ENCODE results near the gene RAB36.

The RAB36 gene

GRCh38 chr22:23144932-23145877 is at the start of gene RAB36:
TSS of gene RAB36 (plus strand) at chr22:23145477. CDS start at chr22:23146617, 1,140 bp downstream.
- DNase-seq (ENCODE audit: low read depth in 2 of 2): peak; percentile 47 to 74

- no peak for DNase-seq (ENCODE audit: low read depth in 2 of 2)
Observed at GRCh38 chr22:23095733-23096342, 49.4 kb upstream of the RAB36 start.

DNA sequence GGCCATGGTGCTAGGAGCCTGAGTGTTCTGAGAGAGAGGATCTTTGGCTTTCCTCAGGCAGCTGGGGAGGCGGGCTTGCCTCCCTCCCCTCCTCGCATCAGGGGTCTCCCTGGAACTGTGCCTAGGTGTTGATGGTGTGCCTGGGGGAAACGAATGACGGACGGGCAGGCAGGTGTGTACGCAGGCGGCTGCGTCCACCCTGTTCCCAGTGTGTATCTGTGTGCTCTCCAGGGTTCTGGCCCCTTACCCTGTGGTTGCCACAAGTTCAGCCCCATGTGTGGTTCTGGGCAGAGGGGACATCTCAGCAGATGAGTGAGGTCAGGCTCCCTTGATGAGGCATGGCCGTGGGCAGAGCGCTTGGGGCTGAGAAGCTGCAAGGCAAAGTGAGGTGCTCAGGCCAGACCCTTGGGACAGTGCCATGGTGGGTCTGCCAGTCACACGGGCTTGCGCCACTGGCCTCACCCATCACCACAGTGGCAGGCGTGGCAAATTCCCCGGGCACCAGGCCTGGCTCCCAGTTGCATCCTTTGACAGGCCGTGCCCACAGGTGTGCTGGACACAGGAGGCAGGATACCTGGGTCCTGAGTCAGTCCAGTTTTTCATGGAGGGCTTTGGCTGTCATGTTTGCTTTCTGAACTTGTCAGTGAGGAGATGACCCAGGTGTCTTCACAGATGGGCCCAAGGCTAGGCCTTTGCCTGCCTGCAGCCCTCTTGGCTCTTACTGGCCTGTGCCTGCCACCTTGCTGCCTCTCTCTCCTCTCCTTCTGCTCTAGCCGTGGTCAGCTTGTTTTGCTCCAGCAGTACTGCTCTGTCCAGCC is 47.7 kb upstream of the RAB36 start:
- no peak for DNase-seq (ENCODE audit: low read depth in 2 of 2)

DNA sequence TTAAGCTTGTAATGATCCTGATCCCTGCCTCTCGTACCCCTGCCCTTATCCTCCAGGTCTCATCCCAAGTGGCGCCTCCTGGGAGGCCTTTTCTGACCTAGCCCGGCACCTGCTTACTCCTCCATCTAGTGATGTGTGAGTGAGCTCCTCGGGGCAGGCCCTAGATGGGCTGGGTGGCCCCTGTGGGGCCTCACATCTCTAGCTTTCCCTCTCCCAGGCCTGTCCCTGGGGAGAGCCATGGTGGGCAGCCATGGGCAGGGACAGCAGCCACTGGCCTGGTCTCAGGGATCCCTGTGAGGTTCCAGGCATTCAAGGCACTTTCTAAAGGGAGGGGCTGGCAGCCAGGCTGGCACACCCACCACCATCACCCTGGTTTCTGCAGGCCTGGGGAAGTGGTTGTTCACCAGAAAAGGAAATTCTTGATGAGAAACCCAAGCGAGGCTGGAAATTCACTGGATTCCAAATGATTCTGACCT is 47.0 kb upstream of the RAB36 start:
- no peak for DNase-seq (ENCODE audit: low read depth in 2 of 2)

- DNase-seq (ENCODE audit: low read depth in 2 of 2): no peak
Observed at GRCh38 chr22:23098718-23099530, 46.4 kb upstream of the RAB36 start.

DNA sequence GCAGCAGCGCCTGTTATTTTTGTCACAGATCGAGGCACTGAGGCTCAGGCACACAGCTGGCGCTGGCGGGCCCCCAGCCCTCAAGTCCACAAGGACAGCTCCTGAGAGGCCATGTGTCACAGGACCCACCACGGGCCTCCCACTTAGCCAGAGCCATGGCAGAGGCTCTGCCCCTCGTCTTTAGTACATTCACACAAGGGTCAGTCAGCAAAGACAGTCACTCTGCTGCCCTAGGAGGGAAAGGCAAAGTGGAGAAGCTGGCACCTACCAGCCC is 45.8 kb upstream of the RAB36 start:
- DNase-seq (ENCODE audit: low read depth in 2 of 2): no peak

DNA sequence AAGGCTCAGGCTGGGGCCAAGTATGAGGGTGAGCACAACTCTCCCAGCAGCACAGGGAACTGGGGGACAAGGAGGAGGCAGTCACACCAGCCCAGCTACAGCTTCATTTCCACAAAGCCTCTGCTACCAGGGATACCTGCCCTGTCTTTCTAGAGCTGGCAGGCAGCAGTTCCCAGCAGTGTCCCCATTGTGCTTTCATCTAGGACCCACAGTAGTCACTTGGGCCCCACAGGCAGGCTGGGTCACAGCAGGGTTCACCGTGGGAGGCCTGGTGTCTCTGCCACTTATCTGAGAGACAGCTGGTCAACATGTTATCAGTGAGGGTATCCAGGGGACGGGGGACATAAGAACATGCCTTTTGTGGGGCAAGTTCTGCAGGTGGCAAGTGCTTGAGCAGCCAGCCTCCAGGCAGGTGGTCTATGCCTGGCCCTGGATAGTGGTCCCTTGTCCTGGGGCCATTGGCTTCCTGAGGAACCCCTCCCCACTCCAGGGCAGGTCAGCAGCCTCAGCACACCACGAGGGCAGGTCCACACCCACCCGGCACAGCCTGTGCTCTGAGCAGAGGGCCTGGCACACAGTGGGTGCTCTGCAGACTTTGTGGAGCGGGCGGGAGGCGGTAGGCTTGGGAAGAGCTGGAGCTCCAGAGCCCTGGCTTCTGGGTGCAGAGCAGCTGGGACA is 45.0 kb upstream of the RAB36 start:
- DNase-seq (ENCODE audit: low read depth in 2 of 2): no peak

DNA sequence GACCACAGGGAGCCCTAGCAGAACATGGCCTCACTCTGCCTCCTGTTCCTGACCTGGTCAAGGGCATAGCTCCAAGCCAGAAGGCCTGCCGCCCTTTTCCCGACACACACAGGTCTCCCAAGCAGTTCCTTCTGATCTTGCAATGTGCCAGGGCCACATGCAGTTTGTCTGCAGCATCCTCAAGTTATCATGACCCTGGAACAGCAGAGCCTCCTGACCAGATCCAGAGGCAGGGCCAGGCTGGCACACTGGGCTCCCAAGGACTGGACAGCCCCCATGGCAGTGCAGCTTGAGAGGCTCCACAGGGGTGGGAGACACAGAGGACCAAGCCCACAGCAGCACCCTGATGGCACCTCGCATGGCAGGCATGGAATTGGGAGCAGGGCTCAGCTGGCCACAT is 43.8 kb upstream of the RAB36 start:
- no peak for DNase-seq (ENCODE audit: low read depth in 2 of 2)

GRCh38 chr22:23102002-23102655 is 43.1 kb upstream of the RAB36 start:
- no peak for DNase-seq (ENCODE audit: low read depth in 2 of 2)

- no peak for DNase-seq (ENCODE audit: low read depth in 2 of 2)
Observed at GRCh38 chr22:23102776-23103175, 42.5 kb upstream of the RAB36 start.

DNA sequence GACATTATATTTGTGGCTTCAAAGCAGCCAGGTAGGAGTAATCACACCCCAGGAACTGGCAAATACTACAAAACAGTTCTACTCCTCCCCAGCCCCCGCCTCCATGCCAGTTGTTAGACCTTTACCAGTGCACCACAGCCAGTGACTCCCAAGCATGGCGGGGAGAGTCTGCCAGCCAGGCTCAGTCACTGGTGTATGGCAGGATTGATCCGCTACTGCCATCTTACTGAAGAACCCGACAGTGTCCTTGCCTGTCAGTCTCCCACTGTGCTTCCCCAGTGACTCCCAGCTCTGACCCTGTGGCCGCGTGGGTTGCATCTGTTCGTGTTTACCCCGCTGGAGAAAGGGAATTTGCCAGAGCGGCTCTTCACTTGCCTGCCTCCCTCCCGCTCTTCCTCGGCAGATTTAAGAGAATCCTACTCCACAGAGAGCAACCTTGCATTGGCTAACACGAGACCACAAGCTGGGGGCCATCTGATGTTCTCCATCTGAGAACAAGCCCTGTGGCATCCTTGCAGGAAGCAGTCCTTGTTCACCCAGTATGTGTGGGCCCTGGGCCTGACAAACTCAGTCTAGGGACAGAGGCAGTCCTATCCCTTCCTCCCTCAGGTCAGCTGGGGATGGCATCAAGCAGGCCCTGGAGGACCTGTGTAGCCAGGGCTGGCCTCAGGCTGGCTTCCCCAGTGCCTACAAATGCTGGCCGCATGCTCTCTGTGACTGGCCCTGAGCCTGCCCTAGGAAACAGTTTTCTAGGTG is 41.9 kb upstream of the RAB36 start:
- no peak for DNase-seq (ENCODE audit: low read depth in 2 of 2)

GRCh38 chr22:23104187-23104971 is 40.9 kb upstream of the RAB36 start:
- DNase-seq (ENCODE audit: low read depth in 2 of 2): no peak

DNA sequence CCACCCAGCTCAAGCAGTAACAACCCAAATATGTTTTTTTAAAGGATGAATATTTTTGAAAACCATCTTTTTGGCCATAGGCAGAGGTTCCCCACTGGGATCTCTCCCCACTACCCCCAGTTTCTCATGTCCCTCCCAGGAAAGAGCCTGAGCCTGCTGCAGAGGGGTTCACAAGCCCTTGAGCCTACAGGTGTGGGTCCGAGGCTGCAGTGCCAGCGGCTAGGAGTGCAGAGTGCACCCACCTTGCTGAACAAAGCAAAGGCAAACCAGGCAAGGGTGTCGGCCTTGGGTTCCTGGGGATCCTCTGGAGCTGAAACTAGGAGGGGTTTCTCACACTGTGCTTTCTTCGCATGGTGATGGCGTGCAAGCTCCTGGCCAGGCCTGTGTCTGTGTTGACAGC is 40.0 kb upstream of the RAB36 start:
- DNase-seq (ENCODE audit: low read depth in 2 of 2): no peak

GRCh38 chr22:23105919-23106318 is 39.4 kb upstream of the RAB36 start:
- no peak for DNase-seq (ENCODE audit: low read depth in 2 of 2)

GRCh38 chr22:23106344-23106743 is 38.9 kb upstream of the RAB36 start:
- DNase-seq (ENCODE audit: low read depth in 2 of 2): no peak

- DNase-seq (ENCODE audit: low read depth in 2 of 2): no peak
Observed at GRCh38 chr22:23106906-23107367, 38.3 kb upstream of the RAB36 start.

GRCh38 chr22:23107487-23108248 is 37.6 kb upstream of the RAB36 start:
- no peak for DNase-seq (ENCODE audit: low read depth in 2 of 2)

Data from stimulated activated CD4-positive, alpha-beta T cell treated with anti-CD3 and anti-CD28 coated beads, Interleukin-1b, Interleukin-23, amount 100 ng/mL, for 1 hour (primary cell).